MG63 (cell line): ENCODE measurements around the gene DHCR24. TPM values are rescaled to one million over a fixed set of nuclear protein-coding genes. Genes with fewer than 3 reads are reported as not detected.

Experiments used
- DNase-seq: peaks from one replicate; pipeline ENCODE4 v3.0.0-alpha.2; 2020
- H3K27me3 ChIP-seq: fragments of 250-450 bp; sonication (Bioruptor Pico); 2 replicates; pipeline ENCODE4 v1.5.1; 2020; ENCODE audit warnings: mild to moderate bottlenecking, moderate library complexity
- H3K36me3 ChIP-seq: fragments of 250-450 bp; sonication (Bioruptor Pico); 2 replicates; pipeline ENCODE4 v1.5.1; 2020; ENCODE audit warnings: mild to moderate bottlenecking, moderate library complexity
- H3K4me3 ChIP-seq: fragments of 250-450 bp; sonication (Bioruptor Pico); 2 replicates; pipeline ENCODE4 v1.5.1; 2020; ENCODE audit warnings: mild to moderate bottlenecking, moderate library complexity
- H3K9me3 ChIP-seq: fragments of 250-450 bp; sonication (Bioruptor Pico); 2 replicates; pipeline ENCODE4 v1.5.1; 2020; ENCODE audit warnings: mild to moderate bottlenecking, moderate library complexity
- total RNA-seq: library from RNA; depleted of rRNA; stranded (reverse); fragments of >200 nt; shearing (Covaris generic); gene quantifications from 2 replicates; pipeline ENCODE4 v1.2.3, GENCODE V29; 2014; ENCODE audit warnings: low replicate concordance

DHCR24 gene
- total RNA-seq, 1 experiment from 2014 or later = 165 TPM

- Histone ChIP-seq H3K36me3 (no peaks in the 10 kb centered on the region), H3K4me3 (no peak overlapping the region), H3K9me3 (no peaks in the 10 kb centered on the region), H3K27me3 (no peaks in the 10 kb centered on the region)
- DNase-seq = no peak
Observed at GRCh38 chr1:54839824-54840223, 47.2 kb downstream of the DHCR24 start.

GRCh38 chr1:54838565-54839180 is 48.3 kb downstream of the DHCR24 start:
- no peak for DNase-seq
- no peaks in the 10 kb centered on the region for H3K27me3 ChIP-seq
- H3K36me3 ChIP-seq = no peaks in the 10 kb centered on the region
- H3K4me3 ChIP-seq = no peak overlapping the region
- no peaks in the 10 kb centered on the region for H3K9me3 ChIP-seq

GRCh38 chr1:54837002-54837853 is 49.8 kb downstream of the DHCR24 start:
- H3K36me3 ChIP-seq = no peaks in the 10 kb centered on the region
- no peak overlapping the region for H3K4me3 ChIP-seq
- peaks cover 4% of the 10 kb centered on the region; the same call in 1 of the 2 replicates for H3K9me3 ChIP-seq
- no peak for DNase-seq
- no peaks in the 10 kb centered on the region for H3K27me3 ChIP-seq

- Histone ChIP-seq H3K36me3 (no peaks in the 10 kb centered on the region), H3K27me3 (no peaks in the 10 kb centered on the region), H3K4me3 (no peak overlapping the region), H3K9me3 (peaks cover 4% of the 10 kb centered on the region; the same call in 1 of the 2 replicates)
- no peak for DNase-seq
Observed at GRCh38 chr1:54836594-54836993, 50.4 kb downstream of the DHCR24 start.

GRCh38 chr1:54835970-54836369 is 51.0 kb downstream of the DHCR24 start:
- H3K27me3 ChIP-seq = no peaks in the 10 kb centered on the region
- no peaks in the 10 kb centered on the region for H3K36me3 ChIP-seq
- H3K4me3 ChIP-seq = no peak overlapping the region
- H3K9me3 ChIP-seq = peaks cover 4% of the 10 kb centered on the region; the same call in 1 of the 2 replicates
- no peak for DNase-seq

GRCh38 chr1:54835131-54835898 is 51.7 kb downstream of the DHCR24 start:
- no peak overlapping the region for H3K4me3 ChIP-seq
- DNase-seq = no peak
- H3K9me3 ChIP-seq = peaks cover 4% of the 10 kb centered on the region; the same call in 1 of the 2 replicates
- no peaks in the 10 kb centered on the region for H3K27me3 ChIP-seq
- no peaks in the 10 kb centered on the region for H3K36me3 ChIP-seq

- no peak overlapping the region for H3K4me3 ChIP-seq
- DNase-seq = no peak
- peaks cover 5% of the 10 kb centered on the region for H3K9me3 ChIP-seq
- no peaks in the 10 kb centered on the region for H3K27me3 ChIP-seq
- H3K36me3 ChIP-seq = no peaks in the 10 kb centered on the region
Observed at GRCh38 chr1:54834007-54834541, 52.9 kb downstream of the DHCR24 start.

GRCh38 chr1:54833121-54833520 is 53.9 kb downstream of the DHCR24 start:
- Histone ChIP-seq H3K36me3 (no peaks in the 10 kb centered on the region), H3K4me3 (no peak overlapping the region), H3K27me3 (no peaks in the 10 kb centered on the region), H3K9me3 (peaks cover 10% of the 10 kb centered on the region)
- DNase-seq = no peak

GRCh38 chr1:54826226-54826816 is 60.7 kb downstream of the DHCR24 start:
- no peak overlapping the region for H3K4me3 ChIP-seq
- peaks cover 10% of the 10 kb centered on the region for H3K9me3 ChIP-seq
- H3K27me3 ChIP-seq = no peaks in the 10 kb centered on the region
- H3K36me3 ChIP-seq = no peaks in the 10 kb centered on the region
- DNase-seq = no peak

- Histone ChIP-seq H3K27me3 (no peaks in the 10 kb centered on the region), H3K9me3 (peaks cover 10% of the 10 kb centered on the region), H3K36me3 (no peaks in the 10 kb centered on the region), H3K4me3 (no peak overlapping the region)
- no peak for DNase-seq
Observed at GRCh38 chr1:54825696-54826095, 61.3 kb downstream of the DHCR24 start.

- DNase-seq = no peak
- Histone ChIP-seq H3K4me3 (no peak overlapping the region), H3K36me3 (no peaks in the 10 kb centered on the region), H3K27me3 (no peaks in the 10 kb centered on the region), H3K9me3 (peaks cover 4% of the 10 kb centered on the region)
Observed at GRCh38 chr1:54823670-54824069, 63.3 kb downstream of the DHCR24 start.

GRCh38 chr1:54819733-54820132 is 67.3 kb downstream of the DHCR24 start:
- DNase-seq = no peak
- H3K9me3 ChIP-seq = peaks cover 3% of the 10 kb centered on the region; the same call in 1 of the 2 replicates
- no peaks in the 10 kb centered on the region for H3K27me3 ChIP-seq
- H3K4me3 ChIP-seq = no peak overlapping the region
- H3K36me3 ChIP-seq = no peaks in the 10 kb centered on the region

- no peaks in the 10 kb centered on the region for H3K27me3 ChIP-seq
- DNase-seq = no peak
- no peaks in the 10 kb centered on the region for H3K36me3 ChIP-seq
- H3K9me3 ChIP-seq = peaks cover under 1% of the 10 kb centered on the region; the same call in 1 of the 2 replicates
- H3K4me3 ChIP-seq = no peak overlapping the region
Observed at GRCh38 chr1:54819195-54819536, 67.8 kb downstream of the DHCR24 start.

GRCh38 chr1:54818461-54819194 is 68.4 kb downstream of the DHCR24 start:
- no peak for DNase-seq
- no peaks in the 10 kb centered on the region; the same call in 1 of the 2 replicates for H3K9me3 ChIP-seq

GRCh38 chr1:54816951-54817350 is 70.0 kb downstream of the DHCR24 start:
- no peak for DNase-seq
- Histone ChIP-seq H3K4me3 (no peak overlapping the region), H3K27me3 (no peaks in the 10 kb centered on the region), H3K36me3 (no peaks in the 10 kb centered on the region), H3K9me3 (no peaks in the 10 kb centered on the region; the same call in 1 of the 2 replicates)

More at GRCh38 chr1:54818461-54819194, 68.4 kb downstream of the DHCR24 start:
- no peaks in the 10 kb centered on the region for H3K27me3 ChIP-seq
- no peak overlapping the region for H3K4me3 ChIP-seq
- H3K36me3 ChIP-seq = no peaks in the 10 kb centered on the region

- no peak for DNase-seq
- H3K9me3 ChIP-seq = no peaks in the 10 kb centered on the region
- H3K27me3 ChIP-seq = no peaks in the 10 kb centered on the region
- H3K36me3 ChIP-seq = no peaks in the 10 kb centered on the region
- H3K4me3 ChIP-seq = no peak overlapping the region
Observed at GRCh38 chr1:54816130-54816529, 70.9 kb downstream of the DHCR24 start.
